Measurements from ENCODE around the gene PTGS2.
"Not testable (repeated sequence)": the region's sequence is repeated elsewhere in the genome, so short reads cannot be mapped to it uniquely, and the experiment has no call there.

Gene PTGS2

GRCh38 chr1:186670297-186671135 is 9.7 kb downstream of the PTGS2 start:
- no peak for DNase-seq (ENCODE audit: low read depth in 1 of 2, low spot score in 1 of 2)

- DNase-seq (ENCODE audit: low read depth in 1 of 2, low spot score in 1 of 2), result not testable (repeated sequence)
Measured at GRCh38 chr1:186669784-186670183, 10.4 kb downstream of the PTGS2 start.

GRCh38 chr1:186664217-186664616 is 16.0 kb downstream of the PTGS2 start:
- not testable (repeated sequence) for DNase-seq (ENCODE audit: low read depth in 1 of 2, low spot score in 1 of 2)

GRCh38 chr1:186662752-186663151 is 17.5 kb downstream of the PTGS2 start:
- DNase-seq (ENCODE audit: low read depth in 1 of 2, low spot score in 1 of 2), result no peak

- no peak for DNase-seq (ENCODE audit: low read depth in 1 of 2, low spot score in 1 of 2)
Measured at GRCh38 chr1:186659890-186660341, 20.3 kb downstream of the PTGS2 start.

GRCh38 chr1:186658999-186659398 is 21.2 kb downstream of the PTGS2 start:
- DNase-seq (ENCODE audit: low read depth in 1 of 2, low spot score in 1 of 2), result no peak

GRCh38 chr1:186657481-186657880 is 22.7 kb downstream of the PTGS2 start:
- DNase-seq (ENCODE audit: low read depth in 1 of 2, low spot score in 1 of 2), result no peak

GRCh38 chr1:186655876-186656275 is 24.3 kb downstream of the PTGS2 start:
- DNase-seq (ENCODE audit: low read depth in 1 of 2, low spot score in 1 of 2), result no peak

GRCh38 chr1:186654741-186655140 is 25.5 kb downstream of the PTGS2 start:
- DNase-seq (ENCODE audit: low read depth in 1 of 2, low spot score in 1 of 2), result no peak

GRCh38 chr1:186653312-186653711 is 26.9 kb downstream of the PTGS2 start:
- DNase-seq (ENCODE audit: low read depth in 1 of 2, low spot score in 1 of 2), result no peak

GRCh38 chr1:186648613-186649012 is 31.6 kb downstream of the PTGS2 start:
- DNase-seq (ENCODE audit: low read depth in 1 of 2, low spot score in 1 of 2), result no peak

- not testable (repeated sequence) for DNase-seq (ENCODE audit: low read depth in 1 of 2, low spot score in 1 of 2)
Measured at GRCh38 chr1:186647985-186648384, 32.2 kb downstream of the PTGS2 start.

- no peak for DNase-seq (ENCODE audit: low read depth in 1 of 2, low spot score in 1 of 2)
Measured at GRCh38 chr1:186643614-186644013, 36.6 kb downstream of the PTGS2 start.

GRCh38 chr1:186637567-186637966 is 42.7 kb downstream of the PTGS2 start:
- not testable (repeated sequence) for DNase-seq (ENCODE audit: low read depth in 1 of 2, low spot score in 1 of 2)

- no peak for DNase-seq (ENCODE audit: low read depth in 1 of 2, low spot score in 1 of 2)
Measured at GRCh38 chr1:186636786-186637185, 43.4 kb downstream of the PTGS2 start.

GRCh38 chr1:186634511-186634910 is 45.7 kb downstream of the PTGS2 start:
- DNase-seq (ENCODE audit: low read depth in 1 of 2, low spot score in 1 of 2), result no peak

- no peak for DNase-seq (ENCODE audit: low read depth in 1 of 2, low spot score in 1 of 2)
Measured at GRCh38 chr1:186633116-186633515, 47.1 kb downstream of the PTGS2 start.

- DNase-seq (ENCODE audit: low read depth in 1 of 2, low spot score in 1 of 2), result no peak
Measured at GRCh38 chr1:186629341-186629740, 50.9 kb downstream of the PTGS2 start.

- DNase-seq (ENCODE audit: low read depth in 1 of 2, low spot score in 1 of 2), result no peak
Measured at GRCh38 chr1:186628910-186629309, 51.3 kb downstream of the PTGS2 start.

- DNase-seq (ENCODE audit: low read depth in 1 of 2, low spot score in 1 of 2), result no peak
Measured at GRCh38 chr1:186627019-186627418, 53.2 kb downstream of the PTGS2 start.

GRCh38 chr1:186626356-186626932 is 53.8 kb downstream of the PTGS2 start:
- DNase-seq (ENCODE audit: low read depth in 1 of 2, low spot score in 1 of 2), result no peak

- DNase-seq (ENCODE audit: low read depth in 1 of 2, low spot score in 1 of 2), result no peak
Measured at GRCh38 chr1:186623551-186623950, 56.7 kb downstream of the PTGS2 start.
